ENCODE results near the gene IFT122. TPM values are rescaled to one million over a fixed set of nuclear protein-coding genes. Genes with fewer than 3 reads are reported as not detected.

IFT122 gene
- total and polyA plus RNA-seq, 2 of the 4 experiments (the other 2 are of a cell fraction), result 16.8 to 28.0 TPM

DNA sequence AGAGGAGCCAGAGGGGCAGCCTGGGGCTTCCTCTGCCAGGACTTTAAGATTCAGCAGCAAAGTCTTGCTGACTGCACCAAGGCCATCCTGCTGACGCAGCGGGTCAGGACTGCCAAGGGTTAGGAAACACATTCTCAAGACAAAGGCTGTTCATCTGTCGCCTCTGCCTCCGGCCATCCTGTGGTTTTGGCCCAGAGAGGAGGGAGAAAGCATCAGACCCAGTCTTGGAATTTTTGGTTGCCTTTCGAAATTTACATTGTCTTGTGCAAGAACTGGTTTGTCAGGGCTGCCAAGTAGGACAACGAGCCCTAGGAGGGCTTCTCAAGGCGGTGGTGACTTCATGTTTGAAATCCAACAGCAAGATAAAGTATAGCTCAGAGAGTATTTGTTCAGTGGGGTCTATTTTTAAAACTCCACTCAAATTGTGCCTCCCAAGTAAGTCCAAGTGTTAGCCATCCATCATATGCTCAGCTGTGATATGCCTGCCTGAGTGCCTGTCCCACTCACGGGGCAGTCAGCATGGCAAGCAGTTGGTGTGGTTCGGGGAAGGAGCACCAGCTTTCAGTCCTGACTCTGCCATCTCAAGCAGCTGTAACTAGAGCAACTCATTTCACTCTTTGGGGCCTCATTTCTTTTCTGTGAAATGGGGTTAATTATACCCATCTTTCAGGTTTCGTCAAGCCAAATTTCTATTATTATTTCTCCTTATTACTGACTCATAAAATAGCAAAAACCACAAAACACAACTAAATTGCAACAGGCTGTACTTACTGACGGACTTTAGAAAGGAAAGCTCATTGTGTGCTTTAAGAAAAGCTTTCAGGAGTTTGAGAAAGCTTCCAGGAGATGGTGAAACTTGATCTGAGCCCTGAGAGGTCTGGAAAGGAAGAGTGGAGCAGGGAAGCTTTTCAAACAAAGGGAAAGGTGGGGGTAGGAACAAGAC, 46.0 kb downstream of the IFT122 start (continued):
- TF ChIP-seq FOS (IDR thresholded peaks at IDR 0.05; ENCODE audit: low read depth, low read length), result peak; percentile 48; the same call in 1 of the 2 replicates
- TF ChIP-seq, protein P1, sequence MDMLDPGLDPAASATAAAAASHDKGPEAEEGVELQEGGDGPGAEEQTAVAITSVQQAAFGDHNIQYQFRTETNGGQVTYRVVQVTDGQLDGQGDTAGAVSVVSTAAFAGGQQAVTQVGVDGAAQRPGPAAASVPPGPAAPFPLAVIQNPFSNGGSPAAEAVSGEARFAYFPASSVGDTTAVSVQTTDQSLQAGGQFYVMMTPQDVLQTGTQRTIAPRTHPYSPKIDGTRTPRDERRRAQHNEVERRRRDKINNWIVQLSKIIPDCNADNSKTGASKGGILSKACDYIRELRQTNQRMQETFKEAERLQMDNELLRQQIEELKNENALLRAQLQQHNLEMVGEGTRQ (IDR thresholded peaks at IDR 0.05; ENCODE audit: low read depth, low read length), result no peak

DNA sequence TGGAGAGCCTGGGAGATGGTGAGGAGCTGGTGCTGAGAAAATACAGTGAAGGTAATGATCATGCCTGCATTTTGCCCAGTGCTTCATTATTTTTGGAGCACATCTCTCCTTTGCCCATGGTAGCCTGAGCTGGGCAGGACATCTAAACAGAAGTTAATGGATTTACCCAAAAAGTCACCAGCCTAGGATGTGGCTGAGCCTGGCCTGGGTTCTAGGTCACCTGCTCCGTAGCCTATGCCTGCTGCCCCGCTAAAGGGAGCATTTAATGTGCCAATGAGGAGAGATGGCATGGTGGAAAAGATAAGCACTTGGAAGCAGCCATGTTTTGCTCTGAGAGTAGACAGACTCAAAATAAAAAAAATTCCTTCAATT, 46.6 kb downstream of the IFT122 start:
- intact Hi-C loops (cut with micrococcal nuclease) (loop anchor here (5.0 kb wide), 1 partner anchor 44 kb away; the partner anchor contains the start of gene IFT122), dilution Hi-C loops (cut with HindIII; ENCODE audit: low sequenced_read_pairs, unreplicated experiment) (no loop called here), in situ Hi-C loops (cut with MboI; ENCODE audit: low sequenced_read_pairs) (no loop called here)
- Histone ChIP-seq H3K14ac (replicated peaks; ENCODE audit: low read depth, low read length) (peak overlapping the region; percentile 87), H3K9me3 (ENCODE audit: control insufficient read depth, insufficient read depth, low read length) (no peaks in the 10 kb centered on the region), H2BK15ac (ENCODE audit: low read depth, low read length) (peak overlapping the region; percentile 87; the same call in 2 of the 3 replicates), H4K5ac (ENCODE audit: low read depth, low read length) (peak overlapping the region; percentile 82), H4K20me1 (ENCODE audit: insufficient read depth, low read length) (peaks cover 9% of the 10 kb centered on the region), H3K36me3 (ENCODE audit: control insufficient read depth, insufficient read depth, low read length) (peaks cover 2% of the 10 kb centered on the region; the same call in 1 of the 2 replicates), H2BK5ac (ENCODE audit: low read depth, low read length, poor library complexity, severe bottlenecking) (peak overlapping the region; percentile 61), H3K9me1 (ENCODE audit: insufficient read depth, low read length) (peaks cover 17% of the 10 kb centered on the region), H3K4me1 (ENCODE audit: control insufficient read depth, insufficient read depth, low read length) (peaks cover 31% of the 10 kb centered on the region), H2BK120ac (ENCODE audit: low read depth, low read length) (peak overlapping the region; percentile 87), H3K4me3 (ENCODE audit: insufficient read depth, low read depth, low read length) (no peak overlapping the region), H2AK5ac (ENCODE audit: low read depth, low read length) (peak overlapping the region; percentile 84), H4K91ac (ENCODE audit: insufficient read depth, low read depth, low read length) (peak overlapping the region; percentile 86), H3K27ac (ENCODE audit: insufficient read depth, low read length) (peak overlapping the region; percentile 72), H3K4ac (ENCODE audit: low read depth, low read length) (peak overlapping the region; percentile 89), H3K18ac (ENCODE audit: low read depth, low read length) (peak overlapping the region; percentile 90), H3K4me2 (ENCODE audit: low read depth, low read length) (peak overlapping the region; percentile 66), H3K23ac (ENCODE audit: low read depth, low read length) (peak overlapping the region; percentile 41; the same call in 1 of the 2 replicates), H4K8ac (ENCODE audit: low read depth in 2 of 2, low read length in 2 of 2) (peak overlapping the region; percentile 69 to 74; a peak in 3 of 4 replicates), H3K79me1 (ENCODE audit: low read depth in 1 of 2, low read length in 2 of 2) (peaks cover 0 to 14% of the 10 kb centered on the region in 2 experiments; a peak in 2 of 4 replicates), H2AFZ (replicated peaks; ENCODE audit: low read length, poor library complexity) (peak overlapping the region; percentile 11), H3K27me3 (ENCODE audit: control insufficient read depth, insufficient read depth, low read length) (no peaks in the 10 kb centered on the region), H2AK9ac (replicated peaks; ENCODE audit: low read depth, low read length, poor library complexity) (peak overlapping the region; percentile 59), H3K56ac (ENCODE audit: extremely low read depth, insufficient read depth, low read length) (peak overlapping the region; percentile 63; the same call in 1 of the 2 replicates), H2BK20ac (ENCODE audit: low read depth, low read length) (peak overlapping the region; percentile 77), H3K9ac (ENCODE audit: low read depth, low read length) (peak overlapping the region; percentile 63)
- no TSS peak for BruUV-seq (replicated peaks)
- ChIA-PET POLR2A (ENCODE audit: unreplicated experiment) (no interaction called here), CTCF (interaction anchor here (0.6 to 1.9 kb wide), 3 partner anchors 72 to 386 kb away, joined by 3 to 8 read pairs (median 3); no protein-coding TSS in a partner anchor)
- DNase-seq (no peak), ATAC-seq (ENCODE audit: low read depth) (no peak)
- WGBS, 2 experiments (ENCODE audit: extremely low coverage in 2 of 2, insufficient read length in 1 of 2), result no CpG with 5 or more reads among the region's 2 CpGs
- TF ChIP-seq NFE2L2 (IDR thresholded peaks at IDR 0.05; ENCODE audit: low read depth, low read length) (no peak), CTCF (conservative IDR thresholded peaks at IDR 0.05; ENCODE audit: low read depth, low read length) (no peak), RFX5 (IDR thresholded peaks at IDR 0.05; ENCODE audit: low read depth, low read length) (no peak), MAFK (IDR thresholded peaks at IDR 0.05; ENCODE audit: low read depth, low read length) (no peak), ELK1 (IDR thresholded peaks at IDR 0.05; ENCODE audit: borderline replicate concordance, low read depth, low read length) (no peak), RAD21 (IDR thresholded peaks at IDR 0.05; ENCODE audit: low read length) (no peak), FOS (IDR thresholded peaks at IDR 0.05; ENCODE audit: low read depth, low read length) (no peak), POLR2A (IDR thresholded peaks at IDR 0.05; ENCODE audit: low read depth, low read length) (no peak)
- TF ChIP-seq, protein P1 (IDR thresholded peaks at IDR 0.05; ENCODE audit: low read depth, low read length), result no peak

Measured in IMR-90 (cell line).